ENCODE measurements around the gene GPR65.

- TF ChIP-seq CTCF (conservative IDR thresholded peaks at IDR 0.05; ENCODE audit: low read length): no peak
- TF ChIP-seq EZH2phosphoT487 (IDR thresholded peaks at IDR 0.05; ENCODE audit: borderline replicate concordance): no peak
Measured at GRCh38 chr14:87967496-87967895, 37.4 kb upstream of the GPR65 start.
